Right lobe of liver (tissue), 4 donors: ENCODE data around the gene CAP2.

Experiments used
- CTCF ChIP-seq, 4 donors: fragments of 200-600 bp in 3 of 4; fragments of 450-650 bp in 1 of 4; IDR thresholded peaks; one replicate each; pipeline versions ENCODE4 v1.5.1 to v1.8.0; 2016 to 2022; ENCODE audit warnings: antibody characterized with exemption in 4 of 4, mild to moderate bottlenecking in 2 of 4
- POLR2A ChIP-seq: fragments of 450-650 bp; IDR thresholded peaks from one replicate; pipeline ENCODE4 v1.6.1; 2017; ENCODE audit warnings: antibody characterized with exemption, mild to moderate bottlenecking
- donor health status: DM: no; HTN: no; CAD: no.
- donor health status: DM: no; HTN: no; CAD: no.
- donor health status: DM: no; HTN: yes; CAD: no.

GRCh38 chr6:17473554-17473953 is 80.2 kb downstream of the CAP2 start:
- TF ChIP-seq CTCF (IDR thresholded peaks at IDR 0.05), result no peak
- no peak for TF ChIP-seq POLR2A
